Muscle of back (tissue), 13 donors: ENCODE results near the gene TM4SF5. TPM values are rescaled to one million over a fixed set of nuclear protein-coding genes. Genes with fewer than 3 reads are reported as not detected.

ENCODE experiments used
- DNase-seq, 3 donors: peaks; one replicate each; pipeline versions ENCODE4 v3.0.0 to v3.0.0-alpha.2; 2013
- long read RNA-seq, 9 donors: transcript quantifications; one replicate each; lab custom pipeline, GENCODE V29; 2026
- polyA plus RNA-seq, 10 donors: library from polyadenylated mRNA; unstranded; fragments of 120-200 nt; gene quantifications; one replicate each; pipeline ENCODE4 v1.2.1, GENCODE V29; 2013; ENCODE audit not compliant: insufficient read length in 10 of 10

The TM4SF5 gene
- polyA plus RNA-seq, result not detected
- long read RNA-seq, donor 1, result 0 reads
- long read RNA-seq, donor 2, result 0 reads
- long read RNA-seq, donor 3, result 0 reads
- long read RNA-seq, donor 4, partial matches to known transcripts, result 0 of 1 reads
- long read RNA-seq, donor 4, other reads (novel, unspliced or antisense), result 0 of 1 reads
- long read RNA-seq, donor 5, result 0 reads
- long read RNA-seq, donor 6, result 0 reads
- long read RNA-seq, donor 7, result 0 reads
- long read RNA-seq, donor 8, result 0 reads
- long read RNA-seq, donor 9, result 0 reads

GRCh38 chr17:4771519-4772234, at the start of gene TM4SF5:
TSS of gene TM4SF5 (plus strand) at chr17:4771886. CDS start at chr17:4771923, 37 bp downstream.
- DNase-seq, result no peak

- no peak for DNase-seq
Observed at GRCh38 chr17:4722678-4723240, 48.9 kb upstream of the TM4SF5 start.

GRCh38 chr17:4724650-4725049, 47.0 kb upstream of the TM4SF5 start:
- no peak for DNase-seq

- DNase-seq, result no peak
Observed at GRCh38 chr17:4725646-4726310, 45.9 kb upstream of the TM4SF5 start.

GRCh38 chr17:4728124-4728523, 43.6 kb upstream of the TM4SF5 start:
- no peak for DNase-seq

GRCh38 chr17:4733073-4733531, 38.6 kb upstream of the TM4SF5 start:
- DNase-seq, result no peak

GRCh38 chr17:4734857-4735475, 36.7 kb upstream of the TM4SF5 start:
- DNase-seq, result no peak

- DNase-seq, result no peak
Observed at GRCh38 chr17:4735876-4736651, 35.6 kb upstream of the TM4SF5 start.

- DNase-seq, result no peak
Observed at GRCh38 chr17:4738136-4739121, 33.3 kb upstream of the TM4SF5 start.

- peak in 1 of 3 donors; percentile 81 for DNase-seq
Observed at GRCh38 chr17:4739122-4740024, 32.3 kb upstream of the TM4SF5 start, which contains the start of the genes CXCL16 and ZMYND15. TSS of gene CXCL16 (minus strand) at chr17:4739928. CDS start at chr17:4739339, 589 bp downstream. TSS of gene ZMYND15 (plus strand) at chr17:4739833. CDS start at chr17:4740549, 716 bp downstream.

- no peak for DNase-seq
Observed at GRCh38 chr17:4740025-4740351, 31.7 kb upstream of the TM4SF5 start.

- no peak for DNase-seq
Observed at GRCh38 chr17:4740584-4740983, 31.1 kb upstream of the TM4SF5 start.

- no peak for DNase-seq
Observed at GRCh38 chr17:4741544-4741943, 30.1 kb upstream of the TM4SF5 start.

- no peak for DNase-seq
Observed at GRCh38 chr17:4742133-4742532, 29.6 kb upstream of the TM4SF5 start.

- DNase-seq, result no peak
Observed at GRCh38 chr17:4742629-4743028, 29.1 kb upstream of the TM4SF5 start.

- no peak for DNase-seq
Observed at GRCh38 chr17:4743216-4743615, 28.5 kb upstream of the TM4SF5 start.

GRCh38 chr17:4743898-4744297, 27.8 kb upstream of the TM4SF5 start:
- DNase-seq, result no peak
